ENCODE data around the gene H1-8. TPM values are rescaled to one million over a fixed set of nuclear protein-coding genes. Genes with fewer than 3 reads are reported as not detected.
"Not testable (repeated sequence)": the region's sequence is repeated elsewhere in the genome, so short reads cannot be mapped to it uniquely, and the experiment has no call there.

Gene H1-8
- total RNA-seq, 2 donors from 2014 or later: not detected

- ATAC-seq: no peak
- DNase-seq: no peak
- intact Hi-C loops (cut with DNase I, micrococcal nuclease): no loop called here
These were observed 29.3 kb upstream of the H1-8 start for GRCh38 chr3:129513705-129514104.

DNA sequence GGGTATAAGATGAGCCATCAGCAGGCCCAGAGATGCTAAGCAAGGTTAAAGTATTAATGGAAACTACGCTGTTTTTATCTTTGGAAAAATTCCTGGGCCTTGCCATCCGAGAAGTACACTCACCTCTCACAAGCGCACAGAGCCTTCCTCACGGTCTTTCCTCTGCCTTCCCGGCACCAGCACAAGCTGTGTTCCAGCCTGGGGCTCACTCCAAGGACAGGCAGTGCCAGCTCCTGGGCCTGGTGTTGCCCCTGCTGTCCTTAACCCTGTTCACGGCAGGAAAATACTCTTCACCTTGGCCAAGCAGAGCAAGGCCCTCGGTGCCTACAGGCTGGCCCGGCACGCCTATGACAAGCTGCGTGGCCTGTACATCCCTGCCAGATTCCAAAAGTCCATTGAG lies 28.9 kb upstream of the H1-8 start:
- DNase-seq: no peak
- no peak for ATAC-seq
- intact Hi-C loops (cut with DNase I, micrococcal nuclease): no loop called here

DNA sequence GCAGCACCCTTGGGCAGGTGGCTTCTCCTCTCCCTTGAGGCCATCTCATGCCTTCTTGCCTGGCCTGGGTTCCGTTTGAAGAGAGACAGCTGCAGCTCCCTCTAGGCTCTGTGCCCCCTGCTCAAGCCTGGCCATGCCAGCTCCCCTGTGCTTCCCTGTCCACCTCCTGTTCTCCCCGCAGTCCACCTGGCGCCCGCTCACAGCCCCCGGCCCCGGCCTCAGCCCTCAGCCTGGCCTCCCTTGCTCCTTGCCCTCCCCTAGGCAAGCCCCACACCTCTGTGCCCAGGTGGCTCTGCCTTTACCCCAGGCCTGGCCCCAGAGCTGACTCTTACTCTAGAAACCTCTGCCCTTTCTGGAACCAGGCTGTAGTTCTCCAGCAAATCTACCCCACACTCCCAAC lies 28.4 kb upstream of the H1-8 start:
- no peak for DNase-seq
- no peak for ATAC-seq
- intact Hi-C loops (cut with DNase I, micrococcal nuclease): no loop called here

- intact Hi-C loops (cut with DNase I, micrococcal nuclease); DNase-seq; ATAC-seq: not testable (repeated sequence)
These were observed 27.7 kb upstream of the H1-8 start for GRCh38 chr3:129515108-129515820.

GRCh38 chr3:129515821-129516432 lies 27.0 kb upstream of the H1-8 start:
- intact Hi-C loops (cut with DNase I, micrococcal nuclease); ATAC-seq; DNase-seq: not testable (repeated sequence)

- intact Hi-C loops (cut with DNase I, micrococcal nuclease): no loop called here
- no peak for DNase-seq
- ATAC-seq: no peak
These were observed 25.5 kb upstream of the H1-8 start for GRCh38 chr3:129517516-129517915.

- intact Hi-C loops (cut with DNase I, micrococcal nuclease): no loop called here
These were observed 24.9 kb upstream of the H1-8 start for GRCh38 chr3:129518038-129518561.

GRCh38 chr3:129518581-129518980 lies 24.4 kb upstream of the H1-8 start:
- DNase-seq: no peak
- intact Hi-C loops (cut with DNase I, micrococcal nuclease): no loop called here
- no peak for ATAC-seq

More at GRCh38 chr3:129518038-129518561, 24.9 kb upstream of the H1-8 start:
- no peak for ATAC-seq
- DNase-seq: no peak

GRCh38 chr3:129519449-129519848 lies 23.5 kb upstream of the H1-8 start:
- intact Hi-C loops (cut with DNase I, micrococcal nuclease): no loop called here
- DNase-seq: no peak
- ATAC-seq: no peak

GRCh38 chr3:129519896-129520715 lies 22.9 kb upstream of the H1-8 start:
- intact Hi-C loops (cut with DNase I, micrococcal nuclease): no loop called here
- ATAC-seq (no peak), DNase-seq (no peak)

DNA sequence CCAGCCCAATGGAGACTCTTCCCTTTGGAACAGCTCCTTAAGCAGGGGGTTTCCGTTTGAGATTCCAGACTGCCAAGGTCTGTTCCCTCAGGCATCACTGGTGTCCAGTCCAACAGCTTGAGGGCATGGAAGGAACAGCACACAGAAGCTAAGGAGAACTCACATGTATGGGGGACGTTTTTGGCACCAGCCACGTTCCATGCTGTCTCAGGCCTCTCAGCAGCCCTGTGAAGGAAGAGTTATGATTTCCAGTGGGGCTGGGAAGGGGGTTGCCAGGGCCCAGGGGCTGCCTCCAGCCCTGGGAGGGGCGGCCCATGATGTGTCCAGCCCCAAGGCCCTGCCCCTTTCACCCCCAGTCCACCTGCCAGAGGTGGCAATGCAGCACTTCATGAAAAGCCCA lies 22.0 kb upstream of the H1-8 start:
- intact Hi-C loops (cut with DNase I, micrococcal nuclease): no loop called here
- ATAC-seq (no peak), DNase-seq (no peak)

GRCh38 chr3:129521611-129522010 lies 21.4 kb upstream of the H1-8 start:
- no peak for DNase-seq

GRCh38 chr3:129522953-129523352 lies 20.0 kb upstream of the H1-8 start:
- ATAC-seq: no peak
- intact Hi-C loops (cut with DNase I, micrococcal nuclease): no loop called here
- DNase-seq: no peak

More at GRCh38 chr3:129521611-129522010, 21.4 kb upstream of the H1-8 start:
- ATAC-seq: no peak
- intact Hi-C loops (cut with DNase I, micrococcal nuclease): no loop called here

DNA sequence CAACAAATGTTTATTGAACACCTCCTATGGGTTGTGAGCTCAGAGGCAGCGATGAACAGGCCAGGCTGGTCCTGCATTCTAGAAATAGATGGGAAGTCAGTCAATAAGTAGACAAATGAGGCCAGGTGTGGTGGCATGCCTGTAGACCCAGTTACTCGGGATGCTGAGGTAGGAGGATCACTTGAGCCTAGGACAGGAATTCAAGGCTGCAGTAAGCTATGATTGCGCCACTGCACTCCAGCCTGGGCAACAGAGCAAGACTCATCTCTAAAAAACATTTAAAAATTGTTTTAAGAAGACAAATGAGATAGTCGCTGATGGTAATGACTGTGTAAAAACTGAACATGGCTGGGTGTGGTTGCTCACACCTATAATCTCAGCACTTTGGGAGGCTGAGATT lies 18.9 kb upstream of the H1-8 start:
- ATAC-seq (no peak), DNase-seq (no peak)
- intact Hi-C loops (cut with DNase I, micrococcal nuclease): no loop called here

GRCh38 chr3:129525341-129525968 lies 17.5 kb upstream of the H1-8 start:
- ATAC-seq (no peak), DNase-seq (no peak)
- intact Hi-C loops (cut with DNase I, micrococcal nuclease): no loop called here

GRCh38 chr3:129526121-129526900 lies 16.7 kb upstream of the H1-8 start:
- intact Hi-C loops (cut with DNase I, micrococcal nuclease): no loop called here
- no peak for DNase-seq
- no peak for ATAC-seq

DNA sequence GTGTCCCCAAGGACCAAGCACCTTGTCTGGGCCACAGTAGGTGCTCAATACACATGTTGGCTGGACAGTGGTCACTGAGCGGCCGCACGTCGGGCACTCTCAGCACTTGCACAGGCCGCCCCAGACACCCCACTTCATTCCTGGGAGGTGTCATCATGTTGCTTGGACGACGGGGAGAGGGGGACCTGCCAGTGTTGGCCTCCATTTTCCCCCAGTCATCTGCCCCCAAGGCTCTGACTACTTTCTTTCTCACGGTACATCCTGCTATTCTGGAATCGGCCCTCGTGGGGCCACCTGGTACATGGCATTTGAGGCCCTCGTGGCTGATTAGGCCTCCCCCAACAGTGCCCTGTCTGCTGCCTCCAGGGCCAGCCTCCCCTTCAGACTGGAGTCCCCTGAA lies 15.7 kb upstream of the H1-8 start:
- no peak for DNase-seq
- ATAC-seq: no peak
- intact Hi-C loops (cut with DNase I, micrococcal nuclease): no loop called here

DNA sequence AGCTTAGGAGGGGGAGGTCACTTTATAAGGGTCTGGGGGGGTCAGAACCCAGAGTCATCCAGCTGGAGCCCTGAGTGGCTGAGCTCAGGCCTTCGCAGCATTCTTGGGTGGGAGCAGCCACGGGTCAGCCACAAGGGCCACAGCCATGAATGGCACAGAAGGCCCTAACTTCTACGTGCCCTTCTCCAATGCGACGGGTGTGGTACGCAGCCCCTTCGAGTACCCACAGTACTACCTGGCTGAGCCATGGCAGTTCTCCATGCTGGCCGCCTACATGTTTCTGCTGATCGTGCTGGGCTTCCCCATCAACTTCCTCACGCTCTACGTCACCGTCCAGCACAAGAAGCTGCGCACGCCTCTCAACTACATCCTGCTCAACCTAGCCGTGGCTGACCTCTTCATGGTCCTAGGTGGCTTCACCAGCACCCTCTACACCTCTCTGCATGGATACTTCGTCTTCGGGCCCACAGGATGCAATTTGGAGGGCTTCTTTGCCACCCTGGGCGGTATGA lies 14.3 kb upstream of the H1-8 start, which contains the start of gene RHO:
TSS of gene RHO (plus strand) at position 51 of the 512 bp plus-strand sequence. CDS start at position 146, 95 bp downstream.
- no peak for ATAC-seq
- DNase-seq: no peak
- intact Hi-C loops (cut with DNase I, micrococcal nuclease): no loop called here

Data from left colon (tissue), 2 donors.